ENCODE data around the gene PSMA7. TPM values are rescaled to one million over a fixed set of nuclear protein-coding genes. Genes with fewer than 3 reads are reported as not detected.

Gene PSMA7
- polyA plus RNA-seq, 1 of the 3 experiments (the other 2 are of a cell fraction): 801 TPM

DNA sequence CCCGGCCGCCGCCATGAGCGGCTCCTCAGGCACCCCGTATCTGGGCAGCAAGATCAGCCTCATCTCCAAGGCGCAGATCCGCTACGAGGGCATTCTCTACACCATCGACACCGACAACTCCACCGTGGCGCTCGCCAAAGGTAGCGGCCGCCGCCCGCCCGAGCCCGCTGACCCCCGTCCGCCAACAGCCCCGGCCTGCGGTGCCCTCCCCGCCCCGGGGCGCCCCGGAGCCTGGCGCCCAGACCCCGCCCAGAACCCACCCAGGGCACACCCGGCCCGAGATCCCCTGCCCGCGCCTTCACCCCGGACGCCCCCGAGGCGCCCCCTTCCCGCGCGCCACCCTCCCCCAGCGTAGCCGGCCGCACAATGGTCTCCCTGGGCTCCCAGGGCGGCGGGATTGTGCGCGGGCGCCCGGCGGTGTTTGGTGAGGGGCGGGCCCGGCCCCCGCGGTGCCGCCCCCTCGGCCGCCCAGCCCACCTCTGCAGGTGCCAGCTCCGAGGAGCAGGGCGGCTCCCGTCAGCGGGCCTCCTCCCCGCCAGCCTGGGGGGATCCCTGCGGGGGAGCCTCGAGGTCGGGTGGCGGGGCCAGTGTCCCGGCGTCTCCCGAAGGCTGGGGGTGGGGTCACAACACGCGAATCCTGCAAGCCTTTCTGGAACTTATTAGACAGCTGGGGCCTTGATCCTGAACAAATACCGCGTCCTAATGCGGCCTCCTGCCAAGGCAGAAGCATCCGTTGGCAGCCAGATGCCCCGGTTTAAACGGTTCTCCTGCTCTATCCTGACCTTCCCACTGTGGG is 20.3 kb downstream of the PSMA7 start:
- no peaks in the 10 kb centered on the region for H3K9me3 ChIP-seq
- H3F3A ChIP-seq (replicated peaks; ENCODE audit: insufficient read depth): peaks cover 6% of the 10 kb centered on the region
- WGBS (ENCODE audit: low lambda C conversion rate): 1% methylated on average over 16 of the region's 77 CpGs
- H4K20me1 ChIP-seq (ENCODE audit: insufficient read depth): peaks cover 33% of the 10 kb centered on the region
- H3K9ac ChIP-seq: peak overlapping the region; percentile 70
- H3K27me3 ChIP-seq (ENCODE audit: insufficient read depth): no peaks in the 10 kb centered on the region
- H3K4me1 ChIP-seq (ENCODE audit: control insufficient read depth in 1 of 2, insufficient read depth in 2 of 2, low read depth in 1 of 2, low read length in 1 of 2): peaks cover 9 to 19% of the 10 kb centered on the region in 2 experiments; a peak in 3 of 4 replicates
- H3K27ac ChIP-seq (ENCODE audit: low read depth in 2 of 2, low read length in 1 of 2): peak overlapping the region; percentile 47 to 87; a peak in 3 of 4 replicates
- H2AFZ ChIP-seq (ENCODE audit: low read depth): no peak overlapping the region
- TF ChIP-seq NRF1 (IDR thresholded peaks at IDR 0.05; ENCODE audit: low read depth, low read length): no peak
- TF ChIP-seq, protein P1, sequence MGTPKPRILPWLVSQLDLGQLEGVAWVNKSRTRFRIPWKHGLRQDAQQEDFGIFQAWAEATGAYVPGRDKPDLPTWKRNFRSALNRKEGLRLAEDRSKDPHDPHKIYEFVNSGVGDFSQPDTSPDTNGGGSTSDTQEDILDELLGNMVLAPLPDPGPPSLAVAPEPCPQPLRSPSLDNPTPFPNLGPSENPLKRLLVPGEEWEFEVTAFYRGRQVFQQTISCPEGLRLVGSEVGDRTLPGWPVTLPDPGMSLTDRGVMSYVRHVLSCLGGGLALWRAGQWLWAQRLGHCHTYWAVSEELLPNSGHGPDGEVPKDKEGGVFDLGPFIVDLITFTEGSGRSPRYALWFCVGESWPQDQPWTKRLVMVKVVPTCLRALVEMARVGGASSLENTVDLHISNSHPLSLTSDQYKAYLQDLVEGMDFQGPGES (IDR thresholded peaks at IDR 0.05; ENCODE audit: low read depth, low read length): no peak
- TF ChIP-seq MXI1 (IDR thresholded peaks at IDR 0.05; ENCODE audit: low read depth, low read length): peak; percentile 74
- TF ChIP-seq FOXM1 (IDR thresholded peaks at IDR 0.05; ENCODE audit: low read depth): no peak
- peak; percentile 17 for TF ChIP-seq RAD21 (IDR thresholded peaks at IDR 0.05; ENCODE audit: low read length)
- no peak for TF ChIP-seq POLR2AphosphoS5 (IDR thresholded peaks at IDR 0.05; ENCODE audit: low read depth, low read length)
- TF ChIP-seq, protein P2, sequence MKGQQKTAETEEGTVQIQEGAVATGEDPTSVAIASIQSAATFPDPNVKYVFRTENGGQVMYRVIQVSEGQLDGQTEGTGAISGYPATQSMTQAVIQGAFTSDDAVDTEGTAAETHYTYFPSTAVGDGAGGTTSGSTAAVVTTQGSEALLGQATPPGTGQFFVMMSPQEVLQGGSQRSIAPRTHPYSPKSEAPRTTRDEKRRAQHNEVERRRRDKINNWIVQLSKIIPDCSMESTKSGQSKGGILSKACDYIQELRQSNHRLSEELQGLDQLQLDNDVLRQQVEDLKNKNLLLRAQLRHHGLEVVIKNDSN (IDR thresholded peaks at IDR 0.05; ENCODE audit: borderline replicate concordance, low read depth): no peak
- TF ChIP-seq RCOR1 (IDR thresholded peaks at IDR 0.05; ENCODE audit: low read length): no peak
- DNase-seq: peak; percentile 78
- peaks cover 21 to 29% of the 10 kb centered on the region in 2 experiments for H3K36me3 ChIP-seq (replicated peaks in 1 of 2; ENCODE audit: control insufficient read depth in 1 of 2, insufficient read depth in 2 of 2, low read length in 1 of 2)
- no peaks in the 10 kb centered on the region for H3K9me2 ChIP-seq
- H3K4me3 ChIP-seq (ENCODE audit: low read depth in 2 of 2, low read length in 1 of 2): peak overlapping the region; percentile 78 to 82
- peak overlapping the region; percentile 98 for H3K4me2 ChIP-seq
- POLR2A ChIA-PET: interaction anchor here (0.6 to 3.8 kb wide), 5 partner anchors 10 to 1128 kb away, joined by 3 to 41 read pairs (median 5); partner anchors contain the start of gene TAF4
- H3K79me2 ChIP-seq (ENCODE audit: insufficient read depth): peaks cover 44% of the 10 kb centered on the region
- CTCF ChIA-PET: interaction anchor here (1.0 to 6.2 kb wide), 4 partner anchors 13 to 112 kb away, joined by 3 to 44 read pairs (median 8); partner anchors contain the start of genes PSMA7 and SS18L1

DNA sequence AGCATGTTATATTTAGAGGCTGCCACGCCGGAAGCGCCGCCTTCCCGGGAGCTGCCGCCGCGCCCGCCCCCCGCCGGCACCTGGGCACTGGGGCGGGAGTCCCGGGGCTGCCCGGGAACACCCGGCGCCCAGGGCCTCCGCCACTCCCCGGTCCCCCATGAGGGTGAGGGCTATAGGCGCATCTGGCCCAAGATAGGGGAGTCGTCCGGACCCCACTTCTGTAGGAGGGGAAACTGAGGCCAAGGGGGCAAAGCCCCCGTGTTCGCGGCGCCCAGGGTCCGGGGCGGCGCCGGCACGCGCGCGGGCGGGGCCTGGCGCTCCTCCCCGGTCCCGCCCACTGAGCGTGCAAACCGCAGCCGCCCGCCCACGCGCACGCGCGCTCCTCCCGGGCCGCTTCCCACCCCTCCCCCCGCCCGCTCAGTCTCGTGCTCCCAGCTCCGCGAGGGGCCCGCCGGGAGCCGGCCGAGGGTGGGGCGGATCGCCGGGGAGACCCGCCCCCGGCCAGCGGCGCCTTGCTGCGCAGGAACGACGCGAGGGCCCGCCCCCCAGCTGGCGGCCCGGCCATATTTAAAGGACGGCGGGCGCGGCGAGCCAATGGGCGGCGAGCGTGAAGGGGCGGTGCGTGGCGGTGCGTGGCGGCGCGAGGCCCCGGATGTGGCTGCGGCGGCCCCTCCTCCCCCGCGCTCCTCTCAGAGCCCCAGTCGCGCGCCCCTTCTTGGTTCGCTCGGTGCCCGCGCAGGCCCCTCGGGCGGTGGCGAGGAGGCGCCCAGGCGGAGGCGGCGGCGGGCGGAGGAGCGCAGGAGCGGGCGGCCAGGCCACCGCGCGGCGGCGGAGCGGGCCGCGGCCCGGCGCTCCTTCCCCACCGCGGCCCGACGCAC is 21.2 kb downstream of the PSMA7 start, which contains the start of gene LSM14B:
TSS of gene LSM14B (plus strand) at position 700 of the 878 bp plus-strand sequence. CDS start 192 bp downstream, outside the sequence.
- peak within 1 kb of the TSS; percentile 85 to 87 for H3K27ac ChIP-seq (ENCODE audit: low read depth in 2 of 2, low read length in 1 of 2)
- peaks cover 41% of the 10 kb centered on the region for H3K79me2 ChIP-seq (ENCODE audit: insufficient read depth)
- H3K9ac ChIP-seq: peak within 1 kb of the TSS; percentile 74
- peak within 1 kb of the TSS; percentile 78 to 82 for H3K4me3 ChIP-seq (ENCODE audit: low read depth in 2 of 2, low read length in 1 of 2)
- peak within 1 kb of the TSS; percentile 98 for H3K4me2 ChIP-seq
- H3K4me1 ChIP-seq (ENCODE audit: control insufficient read depth in 1 of 2, insufficient read depth in 2 of 2, low read depth in 1 of 2, low read length in 1 of 2): peaks cover 9 to 28% of the 10 kb centered on the region in 2 experiments; a peak in 3 of 4 replicates
- H3K27me3 ChIP-seq (ENCODE audit: insufficient read depth): no peaks in the 10 kb centered on the region
- H3K9me2 ChIP-seq: no peaks in the 10 kb centered on the region
- 0% methylated on average over 4 of the region's 124 CpGs for WGBS (ENCODE audit: low lambda C conversion rate)
- POLR2A ChIA-PET: interaction anchor here (0.6 to 3.8 kb wide), 10 partner anchors 9 to 1128 kb away, joined by 3 to 41 read pairs (median 4); partner anchors contain the start of genes PSMA7, SS18L1 and TAF4
- H2AFZ ChIP-seq (ENCODE audit: low read depth): peak within 1 kb of the TSS; percentile 96
- peaks cover 28% of the 10 kb centered on the region for H4K20me1 ChIP-seq (ENCODE audit: insufficient read depth)
- peaks cover 15 to 21% of the 10 kb centered on the region in 2 experiments for H3K36me3 ChIP-seq (replicated peaks in 1 of 2; ENCODE audit: control insufficient read depth in 1 of 2, insufficient read depth in 2 of 2, low read length in 1 of 2)
- H3K9me3 ChIP-seq: no peaks in the 10 kb centered on the region
- H3F3A ChIP-seq (replicated peaks; ENCODE audit: insufficient read depth): peaks cover 6% of the 10 kb centered on the region
- peak; percentile 99 for DNase-seq
- CTCF ChIA-PET: interaction anchor here (0.8 to 6.2 kb wide), 7 partner anchors 14 to 111 kb away, joined by 3 to 44 read pairs (median 3); no protein-coding TSS in a partner anchor
- TF ChIP-seq MXI1 (IDR thresholded peaks at IDR 0.05; ENCODE audit: low read depth, low read length) (peak; percentile 60; the same call in 1 of the 2 replicates), NRF1 (IDR thresholded peaks at IDR 0.05; ENCODE audit: low read depth, low read length) (peak; percentile 78), RXRA (IDR thresholded peaks at IDR 0.05; ENCODE audit: borderline replicate concordance, low read depth) (no peak), GATA2 (CRISPR knock-in tag; IDR thresholded peaks at IDR 0.05) (no peak), SIN3A (IDR thresholded peaks at IDR 0.05; ENCODE audit: borderline replicate concordance, low read depth, low read length) (peak; percentile 52; the same call in 1 of the 2 replicates), RFX5 (IDR thresholded peaks at IDR 0.05; ENCODE audit: low read length) (no peak), FOSL2 (IDR thresholded peaks at IDR 0.05; ENCODE audit: borderline replicate concordance, low read depth) (no peak), YY1 (IDR thresholded peaks at IDR 0.05; ENCODE audit: low read depth) (peak; percentile 59; the same call in 1 of the 2 replicates), CHD2 (IDR thresholded peaks at IDR 0.05; ENCODE audit: low read length, partially characterized antibody) (peak; percentile 78), ELF1 (IDR thresholded peaks at IDR 0.05) (no peak), FOXJ3 (CRISPR knock-in tag; IDR thresholded peaks at IDR 0.05) (no peak)
- TF ChIP-seq, protein P3, sequence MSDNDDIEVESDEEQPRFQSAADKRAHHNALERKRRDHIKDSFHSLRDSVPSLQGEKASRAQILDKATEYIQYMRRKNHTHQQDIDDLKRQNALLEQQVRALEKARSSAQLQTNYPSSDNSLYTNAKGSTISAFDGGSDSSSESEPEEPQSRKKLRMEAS (IDR thresholded peaks at IDR 0.05; ENCODE audit: low read depth): peak; percentile 75; the same call in 1 of the 2 replicates
- TF ChIP-seq, protein P4, sequence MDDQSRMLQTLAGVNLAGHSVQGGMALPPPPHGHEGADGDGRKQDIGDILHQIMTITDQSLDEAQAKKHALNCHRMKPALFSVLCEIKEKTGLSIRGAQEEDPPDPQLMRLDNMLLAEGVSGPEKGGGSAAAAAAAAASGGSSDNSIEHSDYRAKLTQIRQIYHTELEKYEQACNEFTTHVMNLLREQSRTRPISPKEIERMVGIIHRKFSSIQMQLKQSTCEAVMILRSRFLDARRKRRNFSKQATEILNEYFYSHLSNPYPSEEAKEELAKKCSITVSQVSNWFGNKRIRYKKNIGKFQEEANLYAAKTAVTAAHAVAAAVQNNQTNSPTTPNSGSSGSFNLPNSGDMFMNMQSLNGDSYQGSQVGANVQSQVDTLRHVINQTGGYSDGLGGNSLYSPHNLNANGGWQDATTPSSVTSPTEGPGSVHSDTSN (IDR thresholded peaks at IDR 0.05): no peak
- TF ChIP-seq, protein P2 (IDR thresholded peaks at IDR 0.05; ENCODE audit: borderline replicate concordance, low read depth): no peak
